Esophagus squamous epithelium (tissue), 5 donors: ENCODE data around the gene GALNT10. TPM values are rescaled to one million over a fixed set of nuclear protein-coding genes. Genes with fewer than 3 reads are reported as not detected.

Source experiments
- DNase-seq: peaks from one replicate; lab custom pipeline; 2025; lab: John Stamatoyannopoulos, UW
- H3K27ac ChIP-seq, 4 donors: fragments of 200-600 bp; sonication (generic); one replicate each; pipeline ENCODE4 v1.5.1; 2016 to 2019; ENCODE audit warnings: mild to moderate bottlenecking in 1 of 4
- H3K27me3 ChIP-seq, 4 donors: fragments of 200-600 bp; sonication (generic); 1 replicate in 3 of 4; 2 replicates in 1 of 4; pipeline versions ENCODE4 v1.5.1 to v1.6.0; 2017 to 2021; ENCODE audit warnings: antibody characterized with exemption in 1 of 4
- H3K36me3 ChIP-seq, 3 donors: fragments of 200-600 bp; sonication (generic); one replicate each; pipeline ENCODE4 v1.5.1; 2016 to 2019
- H3K4me1 ChIP-seq, 3 donors: fragments of 200-600 bp; sonication (generic); one replicate each; pipeline ENCODE4 v1.5.1; 2017 to 2019
- H3K4me3 ChIP-seq, 4 donors: fragments of 200-600 bp; sonication (generic); 1 replicate in 3 of 4; 2 replicates in 1 of 4; pipeline ENCODE4 v1.5.1; 2016 to 2019; ENCODE audit warnings: mild to moderate bottlenecking in 2 of 4, moderate library complexity in 1 of 4
- H3K9me3 ChIP-seq, 3 donors: fragments of 200-600 bp; sonication (generic); one replicate each; pipeline ENCODE4 v1.5.1; 2016 to 2019
- POLR2A ChIP-seq, 4 donors: fragments of 450-650 bp; IDR thresholded peaks; one replicate each; pipeline ENCODE4 v1.6.1; 2017; ENCODE audit warnings: antibody characterized with exemption in 4 of 4, mild to moderate bottlenecking in 4 of 4, moderate library complexity in 3 of 4
- WGBS, 2 donors: methylation state at CpG; one replicate each; pipeline ENCODE4 v1.1.5; 2018; 5-methylcytosine and 5-hydroxymethylcytosine counted together
- intact Hi-C: fragments of 100-400 bp; cut with DNase I; formaldehyde crosslinking; loops from one replicate; pipeline ENCODE4 v1.15.0; 2022
- total RNA-seq, 4 donors: library from RNA; depleted of rRNA; stranded (reverse); fragments of >200 nt; gene quantifications; one replicate each; pipeline ENCODE4 v1.1.0, GENCODE V29; 2016
- TF ChIP-seq, protein P1 (sequence below), 6 experiments: fragments of 450-650 bp in 4 of 6; fragments of 200-600 bp in 2 of 6; sonication (generic) in 2 of 6; IDR thresholded peaks; one replicate each; pipeline ENCODE4 v1.5.1; 2016 to 2019; ENCODE audit warnings: antibody characterized with exemption in 6 of 6, mild to moderate bottlenecking in 4 of 6, moderate library complexity in 4 of 6
- donor health status: DM: yes; HTN: yes; CAD: no.

The GALNT10 gene
- total RNA-seq, 4 donors from 2014 or later: 3.6 to 47.2 (median 9.0) TPM

DNA sequence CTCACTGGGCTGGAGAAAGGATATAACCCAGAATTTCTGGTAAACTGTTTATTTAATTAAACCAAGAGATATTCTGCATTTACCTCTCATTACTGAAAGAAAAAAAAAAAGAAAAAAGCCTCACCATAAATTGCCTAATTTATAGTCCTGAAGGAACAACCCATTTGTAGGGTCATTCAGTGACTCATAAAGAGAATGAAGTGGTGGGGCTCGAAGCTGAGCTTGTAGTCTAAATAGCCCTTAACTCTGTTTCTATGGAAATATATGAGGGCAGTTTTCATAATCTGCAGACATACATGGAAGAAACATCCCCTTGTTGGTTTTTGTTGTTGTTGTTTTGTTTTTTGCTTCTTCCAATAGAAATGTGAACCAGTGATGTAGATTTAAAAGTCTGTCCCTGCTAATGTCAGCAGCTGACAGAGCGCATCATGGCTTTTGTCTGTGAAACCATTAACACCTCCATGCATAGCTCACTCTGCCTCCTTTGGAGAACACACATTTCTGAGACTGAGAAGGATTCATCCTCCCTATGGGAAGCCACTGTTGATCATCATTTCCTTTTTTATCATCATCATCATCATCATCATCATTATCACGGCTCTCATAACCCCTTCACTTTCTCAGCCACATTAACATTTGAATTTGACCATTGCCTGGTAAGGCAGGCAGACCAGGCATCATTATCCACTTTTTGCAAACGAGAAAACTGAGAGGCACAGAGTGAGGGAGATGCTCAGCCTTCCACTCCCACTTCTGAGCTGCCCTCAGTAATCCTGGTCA lies 187.4 kb downstream of the GALNT10 start:
- peaks cover 0 to 51% (median 0%) of the 10 kb centered on the region in 3 donors for H3K36me3 ChIP-seq
- no peaks in the 10 kb centered on the region for H3K9me3 ChIP-seq
- TF ChIP-seq, protein P1, sequence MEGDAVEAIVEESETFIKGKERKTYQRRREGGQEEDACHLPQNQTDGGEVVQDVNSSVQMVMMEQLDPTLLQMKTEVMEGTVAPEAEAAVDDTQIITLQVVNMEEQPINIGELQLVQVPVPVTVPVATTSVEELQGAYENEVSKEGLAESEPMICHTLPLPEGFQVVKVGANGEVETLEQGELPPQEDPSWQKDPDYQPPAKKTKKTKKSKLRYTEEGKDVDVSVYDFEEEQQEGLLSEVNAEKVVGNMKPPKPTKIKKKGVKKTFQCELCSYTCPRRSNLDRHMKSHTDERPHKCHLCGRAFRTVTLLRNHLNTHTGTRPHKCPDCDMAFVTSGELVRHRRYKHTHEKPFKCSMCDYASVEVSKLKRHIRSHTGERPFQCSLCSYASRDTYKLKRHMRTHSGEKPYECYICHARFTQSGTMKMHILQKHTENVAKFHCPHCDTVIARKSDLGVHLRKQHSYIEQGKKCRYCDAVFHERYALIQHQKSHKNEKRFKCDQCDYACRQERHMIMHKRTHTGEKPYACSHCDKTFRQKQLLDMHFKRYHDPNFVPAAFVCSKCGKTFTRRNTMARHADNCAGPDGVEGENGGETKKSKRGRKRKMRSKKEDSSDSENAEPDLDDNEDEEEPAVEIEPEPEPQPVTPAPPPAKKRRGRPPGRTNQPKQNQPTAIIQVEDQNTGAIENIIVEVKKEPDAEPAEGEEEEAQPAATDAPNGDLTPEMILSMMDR (IDR thresholded peaks at IDR 0.05): no peak
- TF ChIP-seq POLR2A (IDR thresholded peaks at IDR 0.05): no peak
- H3K4me1 ChIP-seq: no peaks in the 10 kb centered on the region
- H3K27me3 ChIP-seq: no peaks in the 10 kb centered on the region
- no peak for DNase-seq
- WGBS, 2 donors: 93% methylated on average over 4 of the region's 4 CpGs
- H3K27ac ChIP-seq: no peak overlapping the region
- intact Hi-C loops: no loop called here
- H3K4me3 ChIP-seq: no peak overlapping the region

DNA sequence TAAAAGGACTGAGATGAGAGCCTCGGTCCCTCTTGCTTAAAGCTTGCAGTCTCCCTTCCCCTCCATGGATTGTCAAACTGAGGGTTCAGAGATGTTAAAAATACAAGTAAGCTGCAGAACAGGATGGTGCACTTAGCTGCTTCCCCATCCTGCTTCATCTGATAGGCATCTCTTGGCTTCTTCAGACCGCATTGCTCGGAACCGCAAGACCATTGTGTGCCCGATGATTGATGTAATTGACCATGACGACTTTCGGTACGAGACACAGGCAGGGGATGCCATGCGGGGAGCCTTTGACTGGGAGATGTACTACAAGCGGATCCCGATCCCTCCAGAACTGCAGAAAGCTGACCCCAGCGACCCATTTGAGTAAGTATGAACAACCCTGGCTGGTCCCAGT lies 189.7 kb downstream of the GALNT10 start:
- TF ChIP-seq, protein P1 (IDR thresholded peaks at IDR 0.05): no peak
- TF ChIP-seq POLR2A (IDR thresholded peaks at IDR 0.05): no peak
- intact Hi-C loops: no loop called here
- 91 to 92% methylated on average over 10 to 12 of the region's 12 CpGs for WGBS, 2 donors
- no peaks in the 10 kb centered on the region for H3K4me1 ChIP-seq
- DNase-seq: no peak
- H3K36me3 ChIP-seq: peaks cover 0 to 53% (median 0%) of the 10 kb centered on the region in 3 donors
- no peaks in the 10 kb centered on the region for H3K27me3 ChIP-seq
- no peaks in the 10 kb centered on the region for H3K9me3 ChIP-seq
- no peak overlapping the region for H3K4me3 ChIP-seq
- H3K27ac ChIP-seq: no peak overlapping the region

DNA sequence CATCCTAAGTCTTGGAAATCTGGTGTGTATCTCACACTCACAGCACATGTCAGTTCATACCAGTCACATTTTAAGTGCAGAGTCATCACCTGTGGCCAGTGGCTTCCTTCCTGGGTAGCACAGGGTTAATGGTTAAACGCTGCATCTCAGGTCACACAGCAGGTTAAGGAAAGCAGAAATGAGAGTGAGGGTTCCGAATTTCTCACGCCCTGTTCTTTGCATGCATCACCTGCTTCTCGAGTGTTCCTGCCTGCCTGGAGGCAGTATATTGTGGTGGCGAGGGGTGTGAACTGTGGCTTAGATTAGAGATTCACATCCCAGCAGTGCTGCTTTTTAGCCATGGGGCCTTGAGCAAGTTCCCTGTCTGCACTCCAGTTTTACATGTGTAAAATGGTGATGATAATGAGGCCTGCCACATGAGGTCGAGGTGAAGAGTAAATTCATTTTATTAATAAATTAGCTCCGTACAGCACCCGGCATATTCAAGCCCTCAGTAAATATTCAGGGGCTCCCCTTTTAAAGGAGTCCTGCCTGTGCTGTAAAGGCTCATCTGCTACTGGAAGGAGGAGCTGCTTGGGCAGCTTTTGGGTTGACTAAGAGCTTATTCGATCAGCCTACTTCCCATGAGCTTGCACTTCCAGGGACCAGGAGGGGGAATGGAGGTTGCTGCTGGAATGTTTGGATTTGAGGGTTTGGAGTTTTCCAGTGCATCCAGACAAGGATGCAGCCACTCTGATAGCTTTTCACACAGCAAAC lies 194.1 kb downstream of the GALNT10 start:
- WGBS, 2 donors: 56 to 66% methylated on average over 9 of the region's 9 CpGs
- TF ChIP-seq, protein P1 (IDR thresholded peaks at IDR 0.05): no peak
- TF ChIP-seq POLR2A (IDR thresholded peaks at IDR 0.05): no peak
- DNase-seq: no peak
- H3K27me3 ChIP-seq: no peaks in the 10 kb centered on the region
- peaks cover 0 to 34% (median 0%) of the 10 kb centered on the region in 3 donors for H3K36me3 ChIP-seq
- intact Hi-C loops: no loop called here
- H3K4me1 ChIP-seq: no peaks in the 10 kb centered on the region
- no peak overlapping the region for H3K27ac ChIP-seq
- H3K9me3 ChIP-seq: no peaks in the 10 kb centered on the region
- H3K4me3 ChIP-seq: no peak overlapping the region

DNA sequence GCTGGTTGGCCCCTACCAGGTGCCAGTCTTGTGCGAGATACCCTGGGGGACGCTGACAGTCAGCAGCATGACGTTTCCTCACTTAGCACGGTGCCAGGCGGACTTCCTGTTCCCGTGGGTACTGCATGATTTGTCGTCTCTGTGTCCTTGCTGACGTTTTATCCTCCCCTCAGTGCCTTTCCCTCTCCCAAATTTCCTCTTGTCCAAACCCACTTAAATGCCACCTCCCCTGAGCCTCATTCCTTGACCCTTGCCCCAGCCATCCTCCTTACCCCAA lies 194.6 kb downstream of the GALNT10 start:
- no peak for DNase-seq
- TF ChIP-seq, protein P1 (IDR thresholded peaks at IDR 0.05): no peak
- no peak for TF ChIP-seq POLR2A (IDR thresholded peaks at IDR 0.05)
- no peak overlapping the region for H3K4me3 ChIP-seq
- WGBS, 2 donors: 53 to 57% methylated on average over 5 to 8 of the region's 8 CpGs
- H3K36me3 ChIP-seq: peaks cover 0 to 34% (median 0%) of the 10 kb centered on the region in 3 donors
- H3K9me3 ChIP-seq: no peaks in the 10 kb centered on the region
- no peaks in the 10 kb centered on the region for H3K4me1 ChIP-seq
- intact Hi-C loops: no loop called here
- H3K27ac ChIP-seq: no peak overlapping the region
- H3K27me3 ChIP-seq: no peaks in the 10 kb centered on the region
